Sigmoid colon (tissue), 4 donors: ENCODE data around the gene EXOC6B.

ENCODE experiments used
- EP300 ChIP-seq, 4 donors: sonication (generic); formaldehyde crosslinking; IDR thresholded peaks; one replicate each; pipeline ENCODE4 v1.6.1; 2017; ENCODE audit warnings: antibody characterized with exemption in 4 of 4
- TF ChIP-seq, protein P1 (sequence below), 4 experiments: fragments of 450-650 bp in 3 of 4; fragments of 200-600 bp in 1 of 4; IDR thresholded peaks; one replicate each; pipeline ENCODE4 v1.5.1; 2016 to 2019; ENCODE audit warnings: antibody characterized with exemption in 4 of 4, mild to moderate bottlenecking in 3 of 4, moderate library complexity in 2 of 4

- TF ChIP-seq EP300 (IDR thresholded peaks at IDR 0.05) = no peak
- TF ChIP-seq, protein P1, sequence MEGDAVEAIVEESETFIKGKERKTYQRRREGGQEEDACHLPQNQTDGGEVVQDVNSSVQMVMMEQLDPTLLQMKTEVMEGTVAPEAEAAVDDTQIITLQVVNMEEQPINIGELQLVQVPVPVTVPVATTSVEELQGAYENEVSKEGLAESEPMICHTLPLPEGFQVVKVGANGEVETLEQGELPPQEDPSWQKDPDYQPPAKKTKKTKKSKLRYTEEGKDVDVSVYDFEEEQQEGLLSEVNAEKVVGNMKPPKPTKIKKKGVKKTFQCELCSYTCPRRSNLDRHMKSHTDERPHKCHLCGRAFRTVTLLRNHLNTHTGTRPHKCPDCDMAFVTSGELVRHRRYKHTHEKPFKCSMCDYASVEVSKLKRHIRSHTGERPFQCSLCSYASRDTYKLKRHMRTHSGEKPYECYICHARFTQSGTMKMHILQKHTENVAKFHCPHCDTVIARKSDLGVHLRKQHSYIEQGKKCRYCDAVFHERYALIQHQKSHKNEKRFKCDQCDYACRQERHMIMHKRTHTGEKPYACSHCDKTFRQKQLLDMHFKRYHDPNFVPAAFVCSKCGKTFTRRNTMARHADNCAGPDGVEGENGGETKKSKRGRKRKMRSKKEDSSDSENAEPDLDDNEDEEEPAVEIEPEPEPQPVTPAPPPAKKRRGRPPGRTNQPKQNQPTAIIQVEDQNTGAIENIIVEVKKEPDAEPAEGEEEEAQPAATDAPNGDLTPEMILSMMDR (IDR thresholded peaks at IDR 0.05) = no peak
These were observed 692.0 kb downstream of the EXOC6B start for GRCh38 chr2:72133721-72134407.
